HG02623 (cell line): ENCODE results near the gene NKD1.
"Not testable (repeated sequence)": the region's sequence is repeated elsewhere in the genome, so short reads cannot be mapped to it uniquely, and the experiment has no call there.

ENCODE experiments used
- ATAC-seq: cut with Tn5 transposase; IDR thresholded peaks from one replicate; pipeline ENCODE4 v1.9.1; 2021; ENCODE audit warnings: moderate library complexity; ENCODE audit not compliant: unreplicated experiment

The NKD1 gene

DNA sequence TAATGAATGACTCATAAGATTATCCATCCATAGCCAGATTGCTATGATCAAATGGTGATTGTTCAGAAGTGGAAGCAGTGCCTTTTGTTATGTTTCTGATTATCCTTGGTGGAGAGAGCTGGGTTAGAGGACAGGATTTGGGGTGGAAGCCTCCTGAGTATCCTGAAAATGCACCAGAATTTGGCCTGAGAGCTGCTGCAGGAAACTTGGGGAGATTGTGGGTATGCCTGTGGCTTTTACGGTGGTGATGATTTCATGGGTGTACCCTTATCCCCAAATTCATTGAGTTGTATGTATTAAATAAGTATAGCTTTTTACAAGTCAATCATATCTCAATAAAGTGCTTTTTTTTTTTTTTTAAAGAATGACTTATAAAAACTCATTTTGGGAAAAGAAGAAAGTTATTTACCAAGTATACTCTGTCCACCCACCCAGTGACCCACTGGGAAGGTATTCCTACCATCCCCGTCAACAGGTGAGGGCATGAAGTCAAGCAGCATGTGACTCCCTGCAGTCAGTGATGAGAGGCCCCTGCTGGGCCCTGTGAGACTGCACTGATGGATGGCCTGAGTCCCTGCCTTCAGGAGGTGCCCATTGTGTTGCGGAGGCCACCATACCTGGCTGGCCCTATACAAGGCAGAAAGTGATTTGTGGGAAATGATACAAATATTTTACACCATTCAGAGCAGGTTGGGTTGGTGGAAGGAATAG, 28.4 kb downstream of the NKD1 start:
- no peak for ATAC-seq

DNA sequence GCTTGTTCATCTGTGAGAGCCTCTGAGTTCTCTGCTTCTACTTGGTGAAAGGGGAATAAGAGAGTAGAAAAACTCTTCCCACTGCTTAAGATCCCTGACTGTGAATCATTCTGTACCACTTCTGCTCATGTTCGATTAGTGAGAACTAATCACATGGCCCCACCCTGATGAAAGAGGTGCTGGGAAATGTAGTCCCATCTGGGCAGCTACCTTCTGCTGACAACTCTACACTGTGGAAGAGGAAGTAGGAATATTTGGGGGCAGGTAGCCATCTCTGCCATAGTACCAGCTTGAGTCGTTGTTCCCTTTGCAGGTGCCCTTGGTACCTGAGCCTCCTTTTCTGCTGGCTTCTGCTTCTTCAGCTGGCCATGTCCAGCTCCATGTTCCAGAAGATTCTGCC, 29.9 kb downstream of the NKD1 start:
- ATAC-seq, result no peak

DNA sequence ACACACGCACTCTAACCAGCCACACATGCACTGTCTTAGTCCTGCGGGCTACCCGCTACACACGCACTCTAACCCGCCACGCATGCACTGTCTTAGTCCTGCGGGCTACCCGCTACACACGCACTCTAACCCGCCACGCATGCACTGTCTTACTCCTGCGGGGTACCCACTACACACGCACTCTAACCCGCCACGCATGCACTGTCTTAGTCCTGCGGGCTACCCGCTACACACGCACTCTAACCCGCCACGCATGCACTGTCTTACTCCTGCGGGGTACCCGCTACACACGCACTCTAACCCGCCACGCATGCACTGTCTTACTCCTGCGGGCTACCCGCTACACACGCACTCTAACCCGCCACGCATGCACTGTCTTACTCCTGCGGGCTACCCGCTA, 31.2 kb downstream of the NKD1 start:
- not testable (repeated sequence) for ATAC-seq

DNA sequence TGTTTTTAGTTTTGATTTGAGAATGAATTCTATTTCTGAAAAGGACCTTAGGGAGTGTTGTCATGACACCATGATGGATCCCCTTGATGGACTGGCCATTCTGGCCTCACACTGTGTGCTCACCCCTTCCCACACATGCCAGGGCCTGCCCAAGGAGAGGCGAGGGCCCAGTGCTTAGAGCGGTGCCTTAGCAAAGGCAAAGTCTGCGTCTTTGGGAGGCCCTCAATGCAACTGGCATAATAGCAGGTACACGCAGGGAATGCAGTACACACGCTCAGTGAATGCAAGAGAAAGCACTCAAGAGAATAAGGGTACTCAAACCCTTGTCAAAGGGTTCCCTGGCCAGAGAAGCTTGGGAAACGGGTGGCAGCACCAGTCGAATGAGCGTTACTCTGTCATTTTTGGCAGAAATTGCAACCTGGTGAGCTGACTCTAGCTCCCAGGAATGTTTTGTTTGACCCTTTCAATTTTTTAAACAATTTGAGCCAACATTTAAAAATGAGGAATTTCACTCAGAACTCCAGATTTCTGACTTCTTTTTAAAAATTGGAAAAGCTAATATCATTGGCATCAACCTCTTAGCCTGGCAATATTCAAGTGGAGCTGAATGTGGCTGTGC, 32.1 kb downstream of the NKD1 start:
- no peak for ATAC-seq

DNA sequence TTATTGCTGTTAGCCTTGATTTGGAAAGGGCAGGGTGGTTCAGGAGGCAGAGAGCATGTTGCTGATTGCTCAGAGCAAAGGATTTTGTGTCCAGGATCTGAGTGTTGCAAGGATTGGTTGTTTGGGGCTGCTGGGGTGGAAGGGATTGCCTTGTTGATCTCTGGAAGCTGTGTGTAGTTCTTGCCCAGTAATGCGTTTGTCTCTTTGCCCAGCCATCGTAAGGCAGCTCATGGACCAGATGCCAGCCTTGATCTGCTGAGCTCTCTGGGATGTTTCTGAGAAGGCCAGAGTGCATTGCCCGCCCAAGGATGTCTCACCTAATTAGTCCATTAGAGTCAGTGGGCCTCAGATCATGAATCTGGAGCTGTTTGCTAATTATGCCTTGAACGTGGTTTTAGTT, 33.6 kb downstream of the NKD1 start:
- no peak for ATAC-seq

DNA sequence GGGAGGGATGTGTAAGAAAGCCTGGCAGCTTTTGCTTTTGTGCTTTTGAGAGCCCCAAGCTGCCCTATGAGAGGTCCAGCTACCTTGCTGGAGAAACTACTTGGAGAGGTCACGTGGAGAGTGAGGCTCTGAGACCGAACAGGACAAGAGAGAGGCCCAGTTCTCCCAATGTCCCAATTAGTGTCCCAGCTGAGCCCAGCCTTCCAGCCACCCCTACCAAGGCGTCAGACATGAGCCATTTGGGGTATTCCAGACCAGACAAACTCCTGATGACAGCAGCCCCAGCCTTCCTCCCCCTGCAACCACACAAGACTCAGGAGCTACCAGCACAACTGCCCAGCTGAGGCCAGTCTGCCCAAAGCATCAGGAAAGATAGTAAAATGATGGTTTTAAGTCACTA, 35.0 kb downstream of the NKD1 start:
- ATAC-seq, result no peak

DNA sequence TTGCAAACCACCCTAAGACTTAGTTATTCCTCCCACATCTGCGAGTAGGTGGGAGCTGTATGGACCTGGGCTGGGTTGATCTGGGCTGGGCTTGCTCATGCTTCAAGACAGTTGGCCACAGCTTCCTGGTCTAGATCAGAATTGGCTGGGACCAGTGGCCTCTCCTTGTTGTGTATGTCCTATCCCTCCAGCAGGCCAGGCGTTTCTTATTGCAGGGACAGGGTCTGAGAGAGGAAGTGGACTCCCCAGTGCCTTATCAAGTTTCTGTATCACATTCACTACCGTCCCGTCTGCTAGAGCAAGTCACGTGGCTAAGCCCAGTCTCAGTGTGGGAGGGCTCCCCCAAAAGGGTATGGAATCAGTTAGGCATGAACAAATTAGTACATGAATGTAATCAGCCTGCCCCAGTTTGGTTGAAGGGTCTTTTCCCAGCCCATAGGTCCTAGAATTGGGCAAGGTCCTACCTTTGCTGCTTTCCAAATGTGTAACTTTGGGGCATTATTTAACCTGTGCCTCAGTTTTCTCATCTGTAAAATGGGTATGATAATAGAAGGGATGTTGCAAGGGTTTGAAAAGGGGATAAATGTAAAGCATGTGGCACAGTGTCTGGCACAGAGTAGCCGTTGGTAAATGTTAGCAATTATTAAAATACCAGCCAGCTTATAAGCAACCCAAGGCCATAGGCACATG, 36.0 kb downstream of the NKD1 start:
- no peak for ATAC-seq

DNA sequence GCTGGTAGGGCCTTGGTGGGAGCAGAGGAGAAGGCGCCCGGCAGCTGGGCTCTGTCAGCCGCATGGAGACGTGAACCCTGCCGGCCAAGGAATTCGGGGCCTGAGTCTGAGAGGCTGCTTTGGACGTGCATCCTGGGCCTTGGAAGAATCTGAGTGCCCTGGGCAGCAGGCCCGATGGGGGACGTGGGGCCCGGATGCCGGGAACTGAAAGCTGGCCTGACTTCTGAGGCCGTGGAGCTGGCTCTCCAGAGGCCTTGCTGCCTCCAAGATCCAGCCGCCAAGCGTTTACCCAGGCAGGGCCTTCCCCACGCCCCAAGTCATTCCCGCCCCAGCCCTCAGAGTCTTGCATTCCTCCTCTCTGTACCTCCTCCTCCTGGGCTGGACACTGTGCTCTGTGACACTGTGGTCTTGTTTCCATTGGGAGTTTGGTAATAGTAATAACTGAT, 37.2 kb downstream of the NKD1 start:
- ATAC-seq, result no peak

DNA sequence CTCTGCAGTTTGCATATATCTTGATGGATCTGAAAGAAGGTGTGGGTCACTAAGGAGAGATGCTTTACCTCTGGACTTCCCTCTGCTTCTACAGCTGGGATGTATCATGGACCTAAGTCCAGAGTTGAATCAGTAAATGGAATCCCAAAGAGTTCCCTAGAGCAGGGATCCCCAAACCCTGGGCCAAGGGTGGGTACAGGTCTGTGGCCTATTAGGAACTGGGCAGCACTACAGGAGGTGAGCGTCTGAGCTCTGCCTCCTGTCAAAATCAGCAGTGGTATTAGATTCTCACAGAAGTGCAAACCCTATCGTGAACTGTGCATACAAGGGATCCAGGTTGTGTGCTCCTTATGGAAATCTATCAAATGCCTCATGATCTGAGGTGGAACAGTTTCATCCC, 39.3 kb downstream of the NKD1 start:
- no peak for ATAC-seq

DNA sequence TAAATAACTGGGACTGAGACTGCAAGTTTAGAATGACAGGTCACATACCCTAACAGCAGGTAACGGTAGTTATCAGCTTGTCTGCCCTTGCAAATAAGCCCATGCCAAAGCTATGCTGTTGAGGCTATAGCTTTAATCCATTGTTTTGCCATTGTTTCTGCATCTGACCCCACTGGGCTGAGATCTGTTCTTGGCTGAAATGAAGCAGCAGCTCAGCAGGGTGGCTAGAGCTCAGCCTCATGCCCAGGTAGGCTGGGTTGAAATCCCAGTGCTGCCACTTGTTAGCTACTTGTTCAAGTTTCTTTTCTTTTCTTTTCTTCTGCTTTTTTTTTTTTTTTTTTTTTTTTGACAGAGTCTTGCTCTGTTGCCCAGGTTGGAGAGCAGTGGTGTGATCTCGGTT, 40.1 kb downstream of the NKD1 start:
- no peak for ATAC-seq

DNA sequence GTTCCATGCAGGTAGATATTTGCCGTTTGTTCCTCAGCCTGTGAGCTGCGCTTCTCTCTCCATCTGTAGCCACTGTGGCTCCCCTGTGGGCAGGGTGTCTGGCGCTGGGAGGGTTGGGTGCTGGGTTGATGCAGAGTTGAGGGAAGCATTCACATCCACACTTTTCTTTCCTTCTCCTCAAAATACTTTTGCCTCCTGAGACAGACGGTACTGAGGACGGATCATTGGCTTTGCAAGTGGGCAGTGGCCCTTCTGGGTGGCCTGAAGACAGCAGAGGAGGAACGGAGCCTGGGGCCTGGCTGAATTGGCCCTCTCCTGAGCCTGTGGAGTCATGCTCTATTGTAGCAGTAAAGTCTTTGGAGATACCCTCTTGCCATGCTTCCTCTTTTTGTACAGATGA, 43.0 kb downstream of the NKD1 start:
- ATAC-seq, result no peak

DNA sequence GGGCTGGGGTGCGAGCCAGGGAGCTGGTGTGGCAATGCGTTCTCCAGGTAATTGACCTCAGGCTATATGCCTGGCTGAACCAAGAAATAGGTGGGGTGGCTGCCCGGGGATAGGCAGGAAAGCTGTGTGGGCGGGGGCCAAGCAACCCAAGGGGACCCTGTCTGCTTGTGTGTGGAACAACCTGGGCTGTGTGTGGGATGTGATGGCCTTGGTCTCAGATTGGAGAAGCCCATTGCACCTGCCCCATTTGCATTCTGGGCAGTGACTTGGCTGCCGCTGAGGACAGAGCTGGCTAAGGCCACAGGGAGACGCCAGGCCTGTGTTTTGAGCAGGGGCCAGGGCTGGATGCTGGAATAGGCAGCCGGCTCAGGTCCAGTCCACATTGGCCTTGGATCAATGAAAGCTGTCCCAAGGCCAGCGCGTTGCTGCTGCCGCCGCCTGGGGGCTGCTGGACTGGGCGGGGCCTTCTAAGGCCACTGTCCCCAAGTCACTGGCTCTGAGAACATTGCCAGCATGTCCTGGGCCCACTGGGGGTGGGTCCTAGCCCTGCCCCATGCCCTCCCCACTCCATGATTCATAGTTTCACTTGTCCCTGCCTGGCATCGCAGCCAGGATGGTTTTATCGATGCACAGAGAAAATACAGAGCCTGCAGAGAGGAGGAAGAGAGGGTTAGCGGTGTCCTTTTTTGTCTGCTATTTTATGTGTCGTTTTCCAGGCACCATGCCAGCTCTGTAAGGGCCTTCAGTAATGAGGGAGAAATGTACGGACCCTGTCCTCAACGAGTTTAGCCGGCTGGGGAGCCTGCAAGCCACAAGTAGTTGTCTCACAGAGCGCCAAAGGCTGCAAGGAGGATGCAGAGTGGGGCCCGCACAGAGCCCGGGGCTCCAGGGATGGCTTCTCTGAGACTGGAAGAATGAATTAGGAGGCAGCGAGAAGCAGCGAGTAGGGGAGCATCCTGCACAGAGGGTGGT, 43.9 kb downstream of the NKD1 start:
- no peak for ATAC-seq

DNA sequence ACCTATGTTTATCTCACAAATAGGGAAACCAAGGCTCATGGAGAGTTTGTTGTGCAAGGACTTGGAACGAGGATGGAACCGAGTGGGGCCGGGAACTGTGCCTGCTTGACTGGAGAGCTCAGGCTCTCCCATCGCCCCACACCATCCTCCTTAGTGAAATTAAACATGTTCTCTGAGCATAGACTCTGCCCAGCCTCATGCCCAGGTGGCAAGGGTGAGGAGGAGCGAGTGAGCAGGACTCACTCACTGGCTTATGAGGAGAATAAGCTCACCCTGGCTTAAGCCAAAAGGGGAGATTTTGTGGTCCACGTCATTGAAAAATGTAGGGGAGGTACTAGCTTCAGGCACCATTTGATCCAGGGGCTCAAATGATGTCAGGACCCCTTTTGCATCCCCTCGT, 44.8 kb downstream of the NKD1 start:
- no peak for ATAC-seq

DNA sequence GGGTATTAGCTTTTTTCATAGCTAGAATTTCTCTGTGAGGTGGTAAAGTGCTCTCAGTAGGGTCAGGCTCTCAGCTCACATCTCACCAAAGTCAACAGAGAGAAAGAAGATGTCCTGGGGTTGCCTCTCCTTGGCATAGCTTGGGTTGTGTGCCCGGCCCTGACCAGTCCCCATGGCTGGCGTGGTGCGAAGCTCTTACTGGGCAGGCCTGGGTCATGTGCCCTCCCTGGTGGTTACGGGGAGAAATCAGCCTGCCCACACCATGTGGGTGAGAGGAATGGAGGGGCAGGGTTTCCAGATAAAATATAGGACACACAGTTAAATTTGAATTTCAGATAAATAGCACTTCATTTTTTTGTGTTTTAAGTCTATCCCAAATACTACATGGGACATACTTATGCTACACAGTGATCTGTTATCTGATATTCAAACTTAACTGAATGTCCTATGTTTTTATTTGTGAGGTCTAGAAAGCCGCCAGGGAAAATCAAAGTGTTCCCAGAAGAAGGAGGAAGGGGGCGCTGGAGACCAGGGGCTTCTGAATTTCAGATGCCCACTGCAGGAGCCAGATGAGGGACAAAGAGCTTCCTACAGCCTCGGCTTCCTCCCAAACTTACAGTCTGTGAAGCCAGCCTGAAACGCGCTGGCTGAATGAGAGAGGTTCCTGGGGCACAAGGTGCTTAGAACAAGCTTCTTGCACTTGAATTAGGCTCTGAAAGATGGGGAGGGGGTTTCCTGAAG, 45.4 kb downstream of the NKD1 start:
- ATAC-seq, result no peak

DNA sequence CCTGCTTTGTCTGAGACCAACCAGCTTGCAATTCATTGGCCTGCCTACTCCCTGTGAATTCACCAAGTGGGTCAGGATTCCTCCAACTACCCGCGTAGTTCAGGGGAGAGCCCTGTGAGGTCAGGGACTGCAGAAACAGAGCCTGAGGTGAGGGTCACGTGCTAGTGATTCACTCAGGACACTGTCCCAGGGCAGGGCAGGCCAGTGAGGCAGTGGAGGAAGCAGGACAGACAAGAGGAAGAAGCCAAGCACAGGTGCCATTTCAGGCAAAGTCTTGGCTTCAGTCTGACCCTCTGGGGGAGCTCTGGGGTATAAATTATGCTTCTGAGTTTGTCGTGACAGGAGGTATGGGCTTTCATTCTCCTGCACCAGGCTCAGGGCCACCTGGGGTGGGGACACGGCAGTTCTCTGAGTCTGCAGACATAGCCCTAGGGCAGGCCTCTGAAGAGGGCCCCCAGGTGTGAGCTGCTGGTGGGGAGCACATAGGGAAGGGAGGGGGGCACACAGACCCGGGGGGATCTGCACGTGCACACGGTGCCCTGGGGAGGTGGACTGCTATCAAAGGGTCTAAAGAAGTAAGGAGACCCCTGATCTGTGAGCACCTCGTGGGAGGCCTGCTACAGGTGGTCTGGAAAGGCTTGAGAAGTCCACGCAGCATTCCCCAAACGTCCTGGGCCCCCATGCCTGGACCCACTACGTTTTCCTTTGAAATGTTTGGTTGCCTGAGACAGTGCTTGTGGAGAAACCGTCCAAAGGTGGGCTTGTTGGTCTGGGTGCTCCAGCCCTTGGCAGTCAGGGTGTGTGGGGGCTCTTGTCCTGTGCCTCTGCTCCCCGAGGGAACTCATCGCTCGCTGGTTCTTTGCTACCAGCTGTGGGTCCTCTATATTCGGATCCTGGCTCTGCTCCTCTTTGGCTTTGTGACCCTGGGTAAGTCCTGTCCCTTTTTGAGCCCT, 46.4 kb downstream of the NKD1 start:
- ATAC-seq, result no peak

DNA sequence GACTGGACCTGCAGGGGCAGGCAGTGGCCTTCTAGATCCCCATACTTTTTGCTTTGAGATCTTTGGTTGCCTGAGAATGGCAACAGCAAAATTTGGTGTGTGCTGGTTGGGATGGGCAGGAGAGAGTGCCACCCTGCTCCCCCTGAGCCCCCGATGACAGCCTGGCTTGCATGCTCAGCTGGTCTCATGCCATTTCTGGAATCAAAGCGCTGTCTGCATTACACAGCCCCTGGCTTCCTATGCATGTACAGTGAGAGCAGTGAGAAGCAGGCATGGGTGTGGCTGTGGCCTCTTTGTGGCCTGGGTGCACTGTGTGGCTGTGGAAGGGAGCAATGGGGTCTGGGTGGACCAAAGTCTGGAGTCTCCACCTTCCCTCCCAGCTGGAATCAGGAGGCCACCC, 47.7 kb downstream of the NKD1 start:
- no peak for ATAC-seq

DNA sequence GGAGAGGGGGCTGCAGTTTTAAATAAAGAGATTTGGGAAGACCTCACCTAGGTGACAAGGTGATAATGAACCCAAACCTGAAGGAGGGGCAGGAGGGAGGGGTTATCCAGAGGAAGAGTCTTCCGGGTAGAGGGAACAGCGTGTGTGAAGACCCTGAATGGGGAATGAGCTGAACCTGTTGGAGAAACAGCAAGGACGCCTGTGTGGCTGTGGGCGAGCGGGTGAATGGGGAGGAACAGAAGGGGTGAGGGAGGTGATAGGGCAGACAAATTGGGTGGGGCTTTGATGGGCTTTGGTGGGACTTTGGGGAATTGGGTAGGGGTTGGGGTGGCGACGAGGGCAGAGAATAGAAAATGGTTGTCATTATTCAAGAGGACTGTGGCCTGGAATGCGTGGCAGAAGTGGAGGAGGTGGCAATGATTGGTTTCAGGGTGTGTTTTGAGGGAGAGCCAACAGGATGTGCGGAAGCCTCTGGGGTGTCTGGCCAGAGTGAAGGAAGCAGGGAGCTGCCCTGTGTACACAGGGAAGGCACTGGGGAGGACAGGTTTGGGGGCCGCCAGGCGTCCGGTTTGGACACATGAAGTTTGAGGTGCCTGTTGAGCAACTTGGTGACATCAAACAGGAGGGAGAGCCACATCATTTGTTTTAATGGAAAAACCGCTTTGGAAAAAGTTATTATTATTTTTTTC, 48.7 kb downstream of the NKD1 start:
- ATAC-seq, result no peak

DNA sequence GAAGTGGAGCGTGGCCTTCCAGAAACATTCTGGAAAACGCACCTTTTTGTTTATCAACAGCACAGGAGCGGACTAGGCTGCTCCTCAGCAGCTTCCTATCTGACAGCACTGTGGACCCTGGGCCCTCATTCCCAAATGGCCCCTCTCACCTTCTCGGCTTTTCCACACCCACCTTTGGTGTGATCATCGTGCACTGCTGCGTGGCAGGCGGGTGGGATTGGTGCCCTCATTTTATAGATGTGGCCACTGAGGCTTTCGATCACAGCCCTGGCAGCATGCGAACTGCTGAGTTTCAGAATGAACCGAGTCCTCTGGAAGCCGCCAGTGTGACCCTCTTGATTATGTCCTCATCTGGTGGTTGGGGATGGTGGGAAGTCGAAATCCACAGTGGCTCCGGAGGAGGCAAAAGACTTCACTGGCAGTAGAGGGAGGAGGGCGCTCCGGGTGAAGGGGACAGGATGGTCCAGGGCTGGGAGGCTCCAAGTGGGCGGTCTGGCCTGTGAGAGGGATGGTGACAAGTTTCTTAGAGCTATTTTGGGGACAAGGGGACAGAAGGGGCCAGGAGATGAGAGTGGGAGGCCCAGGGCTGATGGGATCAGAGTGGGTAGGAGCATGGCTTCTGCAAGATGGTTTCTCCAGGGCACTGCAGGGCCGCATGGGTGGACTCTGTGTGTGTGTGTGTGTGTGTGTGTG, 49.5 kb downstream of the NKD1 start:
- ATAC-seq, result no peak
